Lower leg skin (tissue), 4 donors: ENCODE results near the gene PROM1. TPM values are rescaled to one million over a fixed set of nuclear protein-coding genes. Genes with fewer than 3 reads are reported as not detected.
A peak's percentile ranks its signal among the peaks of the same experiment; 100 is the strongest.

Experiments used
- DNase-seq, 2 donors: peaks; one replicate each; pipeline ENCODE4 v3.0.0-alpha.2; 2019; ENCODE audit warnings: low spot score in 2 of 2
- H3K4me3 ChIP-seq: fragments of 200-600 bp; sonication (generic); 2 replicates; pipeline ENCODE4 v1.5.1; 2017; ENCODE audit warnings: mild to moderate bottlenecking, low read depth; ENCODE audit not compliant: poor library complexity, severe bottlenecking
- CTCF ChIP-seq, 3 donors: fragments of 450-650 bp; IDR thresholded peaks; one replicate each; pipeline ENCODE4 v1.5.1; 2016; ENCODE audit warnings: antibody characterized with exemption in 3 of 3, mild to moderate bottlenecking in 3 of 3, moderate library complexity in 2 of 3
- POLR2A ChIP-seq, 2 donors: fragments of 450-650 bp; IDR thresholded peaks; one replicate each; pipeline ENCODE4 v1.6.1; 2016 to 2017; ENCODE audit warnings: antibody characterized with exemption in 2 of 2, mild to moderate bottlenecking in 1 of 2, moderate library complexity in 1 of 2
- WGBS, 2 donors: methylation state at CpG; one replicate each; pipeline ENCODE4 v1.1.5; 2018; 5-methylcytosine and 5-hydroxymethylcytosine counted together
- intact Hi-C: fragments of 100-400 bp; cut with DNase I; formaldehyde crosslinking; loops from one replicate; pipeline ENCODE4 v1.15.0; 2023; ENCODE audit warnings: low total_unique reads
- total RNA-seq, 4 donors: library from RNA; depleted of rRNA; stranded (reverse); fragments of >200 nt; gene quantifications; one replicate each; pipeline ENCODE4 v1.1.0, GENCODE V29; 2016

The PROM1 gene
- total RNA-seq, 4 donors from 2014 or later: 1.3 to 7.6 (median 2.9) TPM

DNA sequence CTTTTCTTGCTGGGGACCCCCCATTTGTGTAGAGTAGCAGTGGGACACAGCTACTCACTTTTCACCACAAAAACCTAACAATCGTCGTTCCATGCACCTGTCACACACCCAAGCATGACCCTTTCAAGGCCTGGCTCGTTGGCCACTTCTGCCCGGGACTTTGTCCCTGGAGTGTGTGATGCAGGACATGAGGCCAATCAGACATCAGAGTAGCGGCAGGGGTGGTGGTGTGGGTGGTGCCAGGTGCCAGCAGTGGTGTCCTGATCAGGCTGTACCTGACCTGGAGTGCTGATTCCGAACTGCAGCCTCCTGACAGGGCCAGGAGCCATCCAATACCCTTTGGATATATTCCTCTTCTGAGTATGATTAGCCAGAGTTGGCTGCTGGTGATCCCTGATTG is 23.1 kb upstream of the PROM1 start:
- no peak for DNase-seq
- H3K4me3 ChIP-seq: no peak overlapping the region
- no peak for TF ChIP-seq POLR2A (IDR thresholded peaks at IDR 0.05)
- TF ChIP-seq CTCF (IDR thresholded peaks at IDR 0.05): no peak
- intact Hi-C loops: no loop called here
- WGBS, 2 donors: 80 to 87% methylated on average over 6 of the region's 6 CpGs

DNA sequence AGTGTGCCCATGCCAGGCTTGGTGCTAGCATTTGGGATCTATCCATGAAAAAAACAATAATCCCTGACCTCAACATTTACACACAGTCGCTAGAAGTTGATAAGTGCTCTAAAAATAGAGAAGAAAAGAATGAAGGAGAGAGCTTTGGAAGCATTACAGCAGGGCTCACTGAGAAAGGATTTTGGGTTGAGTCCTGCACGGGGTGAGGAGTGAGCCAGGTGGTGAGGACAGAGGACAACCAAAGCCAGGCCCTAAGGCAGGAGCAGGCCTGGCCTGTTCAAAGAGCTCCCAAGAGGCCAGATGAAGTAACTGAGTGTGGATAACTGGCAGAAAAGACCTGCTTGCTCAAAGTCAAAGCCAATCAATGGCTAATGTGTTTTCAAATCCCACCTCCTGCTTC is 20.7 kb upstream of the PROM1 start:
- TF ChIP-seq POLR2A (IDR thresholded peaks at IDR 0.05) (no peak), CTCF (IDR thresholded peaks at IDR 0.05) (no peak)
- H3K4me3 ChIP-seq: no peak overlapping the region
- intact Hi-C loops: no loop called here
- WGBS, 2 donors: 76 to 87% methylated on average over 2 of the region's 2 CpGs
- DNase-seq: no peak

GRCh38 chr4:16102356-16102755 is 18.5 kb upstream of the PROM1 start:
- 86 to 90% methylated on average over 7 of the region's 7 CpGs for WGBS, 2 donors
- peak in 1 of 2 donors; percentile 15 for DNase-seq
- H3K4me3 ChIP-seq: no peak overlapping the region
- intact Hi-C loops: no loop called here
- TF ChIP-seq CTCF (IDR thresholded peaks at IDR 0.05) (no peak), POLR2A (IDR thresholded peaks at IDR 0.05) (no peak)

DNA sequence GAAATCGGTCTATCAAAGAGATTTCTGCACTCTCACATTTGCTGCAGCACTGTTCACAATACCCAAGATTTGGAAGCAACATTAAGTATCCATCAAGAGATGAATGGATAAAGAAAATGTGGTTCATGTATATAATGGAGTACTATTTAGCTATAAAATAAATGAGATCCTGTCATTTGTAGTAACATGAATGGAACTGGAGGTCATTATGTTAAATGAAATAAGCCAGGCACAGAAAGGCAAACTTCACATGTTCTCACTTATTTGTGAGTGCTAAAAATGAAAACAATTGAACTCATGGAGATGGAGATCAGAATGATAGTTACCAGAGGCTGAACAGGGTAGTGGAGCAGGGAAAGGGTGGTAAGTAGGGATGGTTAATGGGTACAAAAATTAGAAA is 17.0 kb upstream of the PROM1 start:
- intact Hi-C loops: no loop called here
- 81 to 84% methylated on average over 1 of the region's 1 CpG for WGBS, 2 donors
- no peak for DNase-seq
- H3K4me3 ChIP-seq: no peak overlapping the region
- TF ChIP-seq POLR2A (IDR thresholded peaks at IDR 0.05) (no peak), CTCF (IDR thresholded peaks at IDR 0.05) (no peak)

DNA sequence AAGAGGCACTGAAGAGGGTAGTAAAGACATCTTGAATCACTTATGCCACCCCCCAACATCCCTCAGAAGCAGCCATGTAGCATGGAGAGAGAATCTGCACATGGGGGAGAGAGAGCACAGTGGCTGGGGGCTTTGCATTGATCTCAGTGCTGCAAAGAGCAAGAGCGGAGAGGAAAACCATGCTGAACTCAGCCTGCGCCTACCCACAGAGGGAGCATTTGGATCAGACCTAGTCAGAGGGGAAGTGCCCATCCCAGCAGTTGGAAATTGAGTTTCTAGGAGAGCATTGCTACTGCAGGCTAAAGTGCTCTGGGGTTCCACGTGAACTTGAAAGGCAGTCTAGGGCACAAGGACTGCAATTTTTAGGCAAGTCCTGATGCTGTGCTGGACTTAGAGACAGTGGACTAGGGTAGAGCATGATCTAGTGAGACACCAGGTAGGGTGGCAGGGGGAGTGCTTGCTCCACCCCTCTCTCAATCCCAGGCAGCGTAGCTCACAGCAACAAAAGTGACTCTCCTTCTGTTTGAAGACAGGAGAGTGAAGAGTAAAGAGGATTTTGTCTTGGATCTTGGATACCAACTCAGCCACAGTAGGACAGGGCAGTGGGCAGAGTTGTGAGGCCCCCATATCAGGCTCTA is 9.0 kb upstream of the PROM1 start:
- no peak overlapping the region for H3K4me3 ChIP-seq
- intact Hi-C loops: no loop called here
- no peak for DNase-seq
- TF ChIP-seq POLR2A (IDR thresholded peaks at IDR 0.05) (no peak), CTCF (IDR thresholded peaks at IDR 0.05) (no peak)
- WGBS, 2 donors: 80 to 86% methylated on average over 4 of the region's 4 CpGs

GRCh38 chr4:16090096-16090705 is 6.4 kb upstream of the PROM1 start:
- no peak for DNase-seq
- 67 to 76% methylated on average over 2 of the region's 2 CpGs for WGBS, 2 donors
- no peak for TF ChIP-seq POLR2A (IDR thresholded peaks at IDR 0.05)
- no peak for TF ChIP-seq CTCF (IDR thresholded peaks at IDR 0.05)
- no peak overlapping the region for H3K4me3 ChIP-seq
- intact Hi-C loops: no loop called here
